GM03348 (cell line): ENCODE measurements around the gene ITPR3.
A peak's percentile ranks its signal among the peaks of the same experiment; 100 is the strongest.
"Not testable (repeated sequence)": the region's sequence is repeated elsewhere in the genome, so short reads cannot be mapped to it uniquely, and the experiment has no call there.

Experiments used
- DNase-seq: peaks from one replicate; pipeline ENCODE4 v3.0.0; 2012; ENCODE audit warnings: low spot score

The ITPR3 gene

DNA sequence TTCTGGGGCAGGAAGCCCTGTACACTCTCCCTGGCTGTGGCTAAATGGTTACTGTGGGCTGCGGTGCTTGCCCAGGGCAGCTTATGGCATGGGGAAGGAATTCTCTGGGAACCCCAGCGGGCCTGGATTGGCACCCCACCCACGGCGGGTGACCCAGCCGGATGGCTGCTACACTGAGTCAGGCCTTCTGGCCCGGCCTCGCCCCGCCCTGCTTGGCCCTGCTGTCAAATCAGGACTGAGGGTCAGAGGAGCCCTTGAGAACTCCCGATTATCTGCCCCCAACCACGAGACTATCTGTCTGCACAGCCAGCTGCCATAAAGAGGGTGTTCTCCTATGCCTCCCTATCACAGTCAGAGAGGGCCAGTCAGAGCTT is 7.3 kb upstream of the ITPR3 start:
- DNase-seq = peak; percentile 95

DNA sequence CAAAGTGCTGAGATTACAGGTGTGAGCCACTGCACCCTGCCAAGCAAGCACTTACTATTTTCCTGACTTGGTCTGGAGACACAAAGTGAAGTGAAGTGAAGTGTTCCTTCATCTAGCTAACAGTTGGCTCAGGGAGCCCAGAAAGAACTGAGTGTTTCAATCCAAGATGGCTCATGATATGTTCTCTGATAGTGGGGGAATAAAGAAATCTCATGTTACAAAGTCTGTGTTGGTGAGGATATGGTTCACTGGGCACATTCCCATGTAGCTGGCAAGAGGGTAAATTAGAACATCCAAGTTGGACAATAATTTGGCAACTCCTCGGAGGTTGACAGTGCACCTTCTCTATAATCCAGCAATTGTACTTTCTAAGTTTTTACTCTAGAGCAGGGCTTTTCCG is 5.0 kb upstream of the ITPR3 start:
- DNase-seq = no peak

DNA sequence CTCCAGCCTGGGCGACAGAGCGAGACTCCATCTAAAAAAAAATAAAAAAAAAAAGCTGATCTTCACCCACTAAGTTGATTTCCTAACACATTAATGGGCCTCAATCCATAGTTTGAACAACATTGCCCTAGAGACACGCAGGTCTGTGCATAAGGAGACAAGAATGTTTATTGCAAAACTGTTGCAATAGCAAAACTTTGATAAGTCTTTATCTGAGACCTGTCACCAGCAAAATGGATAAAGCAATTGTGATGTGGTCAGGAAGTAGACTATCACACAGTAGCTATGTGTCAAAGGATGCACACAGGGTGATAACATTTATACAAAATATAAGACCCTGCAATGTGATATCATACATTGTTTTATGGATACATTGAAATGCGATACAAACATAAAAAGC is 4.2 kb upstream of the ITPR3 start:
- DNase-seq = no peak

DNA sequence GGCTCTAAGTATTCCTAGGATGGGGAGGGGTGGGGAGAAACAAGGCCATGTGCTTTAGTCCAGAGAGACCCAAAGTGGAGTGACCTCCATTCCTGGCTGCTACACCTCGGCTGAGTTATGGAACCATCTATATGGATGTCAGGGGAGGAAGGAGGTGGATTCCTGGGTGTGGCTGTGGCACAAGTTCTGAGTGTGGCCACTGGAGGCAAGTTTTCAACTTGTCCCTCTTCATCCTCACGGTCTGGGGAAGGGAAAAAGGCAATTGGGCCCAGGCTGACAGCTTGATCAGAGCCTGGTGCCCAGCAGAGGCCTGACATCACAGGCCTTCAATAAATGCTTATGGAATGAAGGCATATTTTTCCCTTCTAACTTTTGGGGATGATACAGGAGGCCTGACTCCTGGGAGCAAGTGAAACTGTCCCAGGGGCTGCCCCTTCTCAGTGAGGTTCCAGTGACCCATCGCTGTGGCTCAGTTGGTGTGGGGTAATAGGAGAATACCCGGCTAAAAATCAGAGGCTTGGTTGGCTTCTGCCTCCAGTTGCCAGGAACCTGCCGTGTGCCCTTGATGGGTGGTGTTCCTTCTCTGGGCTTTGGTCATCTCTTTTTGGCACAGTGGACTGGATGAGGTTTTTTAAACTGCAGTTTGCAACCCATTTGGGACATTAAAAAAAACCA is 1.8 kb upstream of the ITPR3 start:
- no peak for DNase-seq

DNA sequence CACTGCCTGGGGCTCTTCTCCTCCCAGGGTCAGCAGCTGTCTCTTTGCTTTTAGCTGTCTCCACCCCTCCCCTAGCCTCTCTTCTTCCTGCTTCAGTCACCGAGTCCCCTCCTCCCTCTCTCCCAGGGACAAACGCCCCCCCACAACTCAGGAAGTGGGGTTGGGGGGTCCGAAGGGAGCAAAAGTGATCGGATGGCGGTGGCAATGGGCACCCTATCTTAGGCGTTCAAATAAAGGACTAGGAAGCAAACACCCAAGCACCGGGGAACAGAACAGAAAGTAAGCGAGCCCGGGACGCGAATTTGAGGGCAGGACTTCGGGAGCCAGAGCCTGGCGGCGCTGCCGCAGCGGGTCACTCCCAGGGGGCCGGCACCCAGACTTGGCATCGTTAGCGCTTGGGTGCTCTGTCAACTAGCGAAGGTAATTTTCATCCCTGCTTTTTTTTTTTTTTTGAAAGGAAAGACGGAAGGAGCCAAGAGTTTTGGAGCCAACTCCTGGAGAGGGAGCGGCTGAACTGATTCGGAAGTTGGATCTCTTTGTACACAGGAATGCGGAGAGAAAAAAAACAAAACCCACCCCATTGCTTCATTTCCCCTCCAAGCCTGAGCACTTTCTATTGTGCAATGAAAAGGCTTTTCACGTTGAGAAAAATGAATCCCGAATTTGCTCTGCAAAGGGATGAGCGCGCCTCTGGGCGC is 815 bp upstream of the ITPR3 start:
- peak; percentile 73 for DNase-seq

DNA sequence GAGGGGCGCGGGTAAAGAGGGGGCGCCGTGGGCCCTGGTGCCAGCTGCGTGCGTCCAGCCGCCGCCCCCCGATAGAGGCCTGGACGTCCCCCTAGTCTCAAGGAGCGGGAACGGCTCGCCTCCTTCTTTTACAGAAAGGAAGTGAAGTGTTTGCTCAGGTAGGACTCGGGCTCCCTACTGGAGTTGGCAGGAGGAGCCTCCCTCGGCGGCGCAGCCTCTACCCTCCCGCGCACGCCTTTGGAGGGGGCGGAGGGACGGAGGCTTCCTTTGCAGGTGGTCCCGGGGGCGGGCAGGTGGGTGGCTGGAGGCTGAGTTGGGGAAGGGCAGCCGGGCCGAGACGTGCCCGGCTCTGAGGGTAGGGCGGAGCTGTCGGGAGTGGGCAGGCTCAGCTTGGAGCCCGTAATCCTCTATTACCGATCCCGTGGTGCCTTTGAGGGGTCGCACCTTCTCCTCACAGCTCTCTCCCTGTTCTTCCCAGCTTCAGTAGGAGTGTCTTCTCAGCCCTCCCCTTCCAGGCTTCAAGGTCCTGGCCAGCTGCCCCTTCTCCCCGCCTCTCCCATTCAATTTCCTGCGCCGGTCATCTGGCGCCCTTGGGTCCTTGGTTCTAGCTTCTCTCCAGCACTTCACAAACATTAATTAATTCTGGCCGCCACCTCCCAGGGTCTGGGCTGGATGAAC is 728 bp downstream of the ITPR3 start:
- peak; percentile 73 for DNase-seq

DNA sequence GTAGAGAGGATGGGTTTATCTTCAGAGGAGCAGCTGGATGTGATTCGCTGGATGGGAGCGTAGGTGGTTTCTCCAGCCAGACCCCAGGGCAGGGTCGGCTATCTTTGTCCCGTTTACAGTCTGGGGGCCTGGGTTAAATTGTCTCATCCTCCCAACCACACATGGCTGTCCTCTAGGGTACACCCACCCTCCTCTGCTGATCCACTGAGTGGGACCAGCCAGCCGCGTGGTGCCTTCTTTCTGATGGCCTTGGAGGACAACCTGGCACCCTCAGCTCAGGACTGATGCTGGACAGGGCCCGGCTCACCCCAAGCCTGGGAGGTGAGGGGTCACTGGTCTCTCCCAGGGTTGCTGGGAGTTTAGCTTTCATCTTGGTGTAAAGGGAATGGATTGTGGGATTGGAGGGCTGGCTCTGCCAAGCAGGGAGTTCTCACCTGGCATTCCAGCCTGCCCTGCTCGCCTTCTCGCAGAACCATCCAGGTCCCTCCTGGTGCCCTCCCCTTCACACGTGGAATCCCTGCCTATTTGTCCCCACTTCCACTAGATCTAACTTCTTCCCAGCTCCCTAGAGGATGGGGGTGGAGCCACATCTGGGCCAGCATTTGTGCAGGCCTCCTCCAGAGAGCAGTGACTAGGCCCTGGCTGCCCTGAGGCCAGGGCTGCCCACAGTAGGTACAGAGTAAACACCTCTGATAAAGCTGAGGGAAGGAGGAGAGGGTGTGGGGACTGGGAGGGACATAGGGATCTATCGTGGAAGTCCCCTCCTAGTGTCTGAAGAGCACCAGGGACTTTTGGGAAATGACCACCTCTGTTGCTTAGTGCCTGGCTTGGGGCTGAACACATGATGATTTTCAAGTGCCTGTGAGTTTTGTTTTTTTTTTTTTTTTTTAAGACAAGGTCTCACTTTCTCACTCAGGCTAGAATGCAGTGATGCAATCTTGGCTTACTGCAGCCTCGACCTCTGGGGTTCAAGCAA is 1.6 kb downstream of the ITPR3 start:
- DNase-seq = peak; percentile 67

DNA sequence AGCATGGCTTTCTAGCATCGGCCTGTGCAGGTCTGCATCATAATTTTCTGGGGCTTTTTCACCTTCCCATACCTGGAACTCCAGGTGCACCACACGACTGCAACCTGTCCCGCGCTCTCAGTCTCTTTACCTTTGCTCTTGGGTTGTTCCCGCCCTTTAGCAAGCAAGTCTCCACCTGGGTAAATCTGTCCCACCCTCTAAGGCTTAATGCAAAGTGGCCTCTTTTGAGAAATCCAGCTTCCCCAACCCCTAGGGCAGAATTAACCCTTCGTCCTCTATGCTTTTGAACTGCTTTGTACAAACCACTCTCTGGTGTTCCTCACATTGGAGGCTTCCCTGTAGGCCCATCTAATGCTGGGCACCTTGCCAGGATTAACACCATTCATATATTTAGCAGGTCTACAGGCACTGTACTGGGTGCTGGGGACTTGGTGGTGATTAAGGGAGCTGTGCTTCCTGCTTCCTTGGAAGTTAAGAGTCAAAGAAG is 2.8 kb downstream of the ITPR3 start:
- no peak for DNase-seq

DNA sequence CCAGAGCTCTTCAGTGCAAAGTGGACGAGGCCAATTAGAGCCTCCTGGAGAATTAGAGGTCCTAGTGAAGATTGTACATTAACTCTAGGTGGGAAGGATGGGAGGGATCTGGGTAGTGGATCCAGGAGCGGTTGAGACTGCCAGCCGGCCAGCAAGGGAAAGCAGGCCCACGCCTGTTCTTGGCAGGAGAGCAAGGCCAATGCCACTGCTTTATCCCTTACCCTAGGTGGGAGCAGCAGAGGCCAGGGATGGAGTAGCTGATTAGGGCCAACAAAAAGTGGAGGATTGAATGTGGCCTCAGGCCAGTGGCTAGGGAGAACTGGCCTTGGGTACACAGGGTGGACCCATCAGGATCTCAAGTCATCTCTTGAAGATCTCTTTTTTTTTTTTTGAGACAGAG is 3.7 kb downstream of the ITPR3 start:
- no peak for DNase-seq

DNA sequence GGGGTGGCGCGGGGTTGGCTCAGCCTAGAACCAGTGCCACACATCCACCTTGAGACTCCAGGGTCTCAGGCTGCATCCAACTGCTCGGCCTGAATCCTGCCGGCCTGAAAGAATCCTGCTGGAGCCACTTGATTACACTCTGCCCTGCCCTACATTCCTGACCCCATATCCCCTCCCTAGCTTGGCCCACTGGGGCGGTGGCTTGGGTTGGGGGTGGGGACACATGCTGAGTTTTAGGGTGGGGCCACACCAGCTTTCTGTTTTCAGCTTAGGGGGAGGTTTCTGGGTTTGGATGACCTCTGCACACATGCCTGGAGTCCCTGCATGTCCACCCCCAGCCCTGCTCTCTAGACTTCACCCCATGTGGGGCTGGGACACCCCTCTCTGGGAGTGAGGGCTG is 6.8 kb downstream of the ITPR3 start:
- no peak for DNase-seq

DNA sequence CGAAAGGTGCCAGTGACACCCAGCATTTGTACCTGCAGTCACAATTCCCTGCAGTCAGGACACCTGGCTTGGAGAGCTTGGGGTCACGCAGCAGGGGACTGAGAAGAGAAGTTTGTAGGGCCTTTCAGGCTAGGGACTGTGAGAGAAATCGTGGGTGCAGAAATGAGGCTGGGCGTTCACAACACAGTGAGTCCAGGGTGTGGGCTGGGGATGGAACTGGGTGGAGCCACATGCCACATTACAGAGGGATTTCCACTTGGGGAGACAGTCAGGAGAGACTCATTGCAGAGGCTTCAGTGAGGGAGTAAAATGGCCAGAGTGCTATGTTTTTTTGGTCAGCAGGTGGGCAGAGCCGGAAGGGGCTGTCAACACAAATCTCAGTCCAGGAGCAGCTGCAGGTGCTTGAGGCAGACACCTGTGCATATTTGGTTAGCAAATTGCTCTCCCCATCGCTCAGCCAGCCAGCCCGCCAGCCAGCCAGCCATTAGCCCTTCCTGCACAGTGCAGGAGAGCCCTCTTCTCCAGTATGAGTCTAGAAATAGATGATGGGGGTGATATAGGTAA is 7.4 kb downstream of the ITPR3 start:
- DNase-seq = no peak

DNA sequence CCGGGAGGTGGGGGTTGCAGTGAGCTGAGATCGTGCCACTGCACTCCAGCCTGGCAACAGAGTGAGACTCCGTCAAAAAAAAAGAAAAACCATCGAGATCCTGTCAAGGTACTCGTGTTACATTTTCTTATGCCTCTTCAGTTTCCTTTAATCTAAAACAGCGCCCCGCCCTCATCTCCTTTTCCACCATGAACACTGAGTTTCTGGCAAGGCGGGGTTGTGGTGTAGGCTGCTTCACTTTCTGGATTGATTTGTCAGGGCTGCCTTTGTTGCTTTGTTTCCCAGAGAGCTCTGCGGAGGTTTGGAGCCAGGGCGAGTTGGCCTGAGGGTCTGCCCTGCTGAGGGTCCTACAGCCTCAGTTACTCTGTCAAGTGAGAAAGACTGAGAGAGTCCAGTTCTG is 8.9 kb downstream of the ITPR3 start:
- DNase-seq = no peak

DNA sequence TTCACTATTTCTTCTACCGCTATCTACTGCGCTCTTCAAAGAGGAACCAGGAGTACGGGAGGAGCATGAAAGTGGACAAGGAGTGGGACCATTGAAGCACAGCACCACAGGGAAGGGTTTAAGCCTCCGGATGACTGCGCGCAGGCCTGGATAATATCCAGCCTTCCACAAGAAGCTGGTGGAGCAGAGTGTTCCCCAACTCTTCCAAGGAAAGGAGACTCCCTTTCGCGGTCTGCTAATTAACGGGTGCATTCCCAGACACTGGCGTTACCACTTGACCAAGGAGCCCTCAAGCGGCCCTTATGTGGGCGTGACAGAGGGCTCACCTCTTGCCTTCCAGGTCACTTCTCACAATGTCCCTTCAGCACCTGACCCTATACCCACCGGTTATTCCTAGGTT is 10.4 kb downstream of the ITPR3 start:
- DNase-seq = not testable (repeated sequence)

DNA sequence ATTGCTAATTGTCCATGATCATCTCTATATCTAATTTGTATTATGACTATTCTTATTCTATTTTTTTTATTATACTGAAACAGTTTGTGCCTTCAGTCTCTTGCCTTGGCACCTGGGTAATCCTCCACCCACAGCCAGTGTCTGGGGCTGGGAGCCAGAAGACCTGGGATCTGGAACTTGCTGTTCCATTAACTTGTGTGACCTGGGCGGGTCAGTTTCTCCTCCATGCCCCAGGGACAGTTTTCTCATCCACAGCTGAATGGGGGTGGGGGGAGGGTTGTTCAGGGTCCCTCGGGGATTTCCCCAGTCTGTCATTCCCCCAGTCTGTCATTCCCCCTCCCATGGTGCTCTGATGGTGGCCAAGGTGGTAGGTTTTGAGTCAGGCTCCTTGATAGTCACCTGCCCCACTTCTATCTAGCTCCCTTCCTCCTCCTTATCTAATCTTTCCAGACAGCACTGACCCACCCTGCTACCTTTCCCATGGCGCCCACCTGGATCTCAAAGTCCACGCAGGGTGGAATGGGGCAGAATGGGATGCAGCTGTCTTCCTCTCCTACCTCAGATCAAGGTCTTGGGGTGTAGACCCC is 10.9 kb downstream of the ITPR3 start:
- no peak for DNase-seq

DNA sequence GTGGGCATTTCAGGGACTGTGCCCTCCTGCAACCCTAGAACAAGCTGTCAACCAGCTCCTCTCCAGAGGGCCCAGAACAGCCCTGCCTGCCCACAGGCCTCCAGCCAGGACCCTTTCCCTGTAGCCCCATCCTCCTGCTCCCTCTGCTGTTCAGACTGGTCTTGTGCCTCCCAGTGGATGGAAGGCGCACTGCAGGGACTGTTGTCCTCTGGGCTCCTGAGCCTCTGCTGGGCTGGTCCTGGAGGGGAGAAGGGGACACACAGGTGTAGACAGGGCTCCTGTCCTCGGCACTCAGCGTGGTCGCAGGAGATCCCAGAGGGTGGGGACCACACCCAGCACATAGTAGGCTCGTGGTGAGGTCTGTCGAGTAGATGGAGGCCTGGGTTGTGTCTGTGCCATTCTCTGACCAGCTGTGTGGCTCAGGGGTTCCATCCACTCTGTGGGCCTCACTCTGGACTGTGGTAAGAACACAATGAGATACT is 11.5 kb downstream of the ITPR3 start:
- peak; percentile 59 for DNase-seq

DNA sequence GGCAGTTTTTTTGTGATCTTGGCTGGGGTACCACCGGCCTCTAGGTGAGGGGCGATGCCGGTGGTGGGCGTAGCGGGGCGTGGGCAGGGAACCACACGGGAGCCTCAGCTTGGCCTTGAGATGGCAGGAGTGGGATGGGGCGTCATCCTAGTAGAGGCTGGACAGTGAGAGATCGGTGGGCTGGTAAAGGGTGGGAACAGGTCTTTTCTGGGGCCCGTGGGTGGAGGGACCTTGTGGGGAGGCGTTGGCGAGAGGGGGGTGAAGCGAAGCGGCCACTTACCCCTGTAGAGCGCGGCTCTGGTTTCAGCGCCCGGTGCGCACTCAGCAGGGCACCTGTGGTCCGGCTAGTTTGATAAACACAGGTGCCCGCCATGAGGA is 12.0 kb downstream of the ITPR3 start:
- DNase-seq = no peak

DNA sequence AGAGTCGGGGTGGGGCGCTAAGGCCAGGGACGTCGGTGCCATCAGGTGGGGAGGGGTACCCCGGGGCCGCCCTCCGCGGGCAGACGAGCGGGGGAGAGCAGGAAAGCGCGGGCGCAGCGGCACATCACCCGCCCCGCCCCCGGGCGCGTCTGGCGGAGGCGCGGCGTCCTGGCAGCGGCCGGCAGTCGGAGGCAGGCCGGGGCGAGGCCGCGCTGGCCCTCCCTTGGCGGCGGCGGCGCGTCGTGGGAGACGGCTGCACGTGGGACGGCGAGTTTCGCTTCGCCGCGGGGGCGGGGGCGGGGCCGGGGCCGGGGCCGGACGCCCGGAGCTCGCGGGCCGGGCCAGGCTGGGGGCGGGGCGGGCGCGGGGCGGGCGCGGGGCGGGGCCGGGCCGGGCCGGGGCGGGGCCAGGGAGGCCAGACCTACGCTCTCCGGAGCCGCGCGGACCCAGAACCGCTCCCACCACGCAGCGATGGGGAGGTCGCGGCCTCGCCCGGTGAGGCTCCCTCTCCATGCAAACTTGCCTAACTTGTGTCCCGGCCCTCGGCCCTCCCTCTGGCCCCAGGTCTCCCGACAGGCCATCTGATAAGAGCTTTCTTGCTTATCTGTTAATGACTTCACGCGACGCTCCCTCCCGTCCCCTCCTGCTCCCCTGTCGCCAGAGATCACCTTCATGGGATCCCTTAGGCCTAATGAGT is 12.5 kb downstream of the ITPR3 start:
- DNase-seq = peak; percentile 95

DNA sequence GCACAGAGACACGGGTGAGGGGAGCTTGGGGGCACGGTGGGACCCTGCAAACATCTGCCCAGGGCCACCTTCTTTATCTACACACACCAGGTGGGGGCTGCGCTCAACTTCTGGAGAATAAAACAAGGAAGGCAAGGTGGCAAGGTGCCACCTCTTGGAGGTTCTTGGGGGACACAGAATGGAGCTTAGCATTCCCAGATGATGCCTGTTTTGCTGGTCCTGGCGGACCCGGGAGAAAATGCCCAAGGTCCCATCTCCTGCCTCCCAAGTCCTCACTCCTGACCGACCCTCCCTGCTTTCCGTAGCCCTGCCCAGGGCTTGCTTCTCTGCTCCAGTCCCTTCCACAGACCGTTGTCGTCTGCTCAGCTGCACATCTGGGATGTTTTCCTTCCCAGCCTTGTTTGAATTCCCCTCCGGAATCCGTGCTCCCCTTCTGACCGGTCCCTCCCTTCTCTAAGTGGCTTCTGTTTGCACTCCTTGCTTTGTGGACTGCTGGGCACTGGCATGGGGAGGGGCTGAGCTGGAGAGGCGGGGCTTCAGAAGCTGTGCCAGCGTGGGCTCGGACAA is 13.1 kb downstream of the ITPR3 start:
- DNase-seq = no peak

DNA sequence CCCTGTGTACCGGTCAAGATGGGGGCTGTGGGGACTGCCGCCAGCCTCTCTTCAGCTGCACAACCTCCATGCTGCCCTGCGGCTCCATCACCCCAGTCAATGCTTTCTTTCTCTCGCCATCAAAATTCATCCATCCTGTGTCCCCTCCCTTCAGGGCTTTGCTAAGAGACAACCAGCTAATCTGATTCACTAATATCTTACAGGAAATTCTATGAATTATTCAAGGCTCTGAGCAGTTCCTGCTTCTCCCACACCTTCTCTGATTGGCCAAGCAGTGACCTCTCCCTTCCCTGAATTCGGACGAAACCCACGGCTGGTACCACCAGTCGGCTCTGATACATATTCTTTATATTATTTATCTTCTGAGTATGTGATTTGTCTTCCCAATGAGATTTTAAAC is 13.8 kb downstream of the ITPR3 start:
- DNase-seq = no peak

DNA sequence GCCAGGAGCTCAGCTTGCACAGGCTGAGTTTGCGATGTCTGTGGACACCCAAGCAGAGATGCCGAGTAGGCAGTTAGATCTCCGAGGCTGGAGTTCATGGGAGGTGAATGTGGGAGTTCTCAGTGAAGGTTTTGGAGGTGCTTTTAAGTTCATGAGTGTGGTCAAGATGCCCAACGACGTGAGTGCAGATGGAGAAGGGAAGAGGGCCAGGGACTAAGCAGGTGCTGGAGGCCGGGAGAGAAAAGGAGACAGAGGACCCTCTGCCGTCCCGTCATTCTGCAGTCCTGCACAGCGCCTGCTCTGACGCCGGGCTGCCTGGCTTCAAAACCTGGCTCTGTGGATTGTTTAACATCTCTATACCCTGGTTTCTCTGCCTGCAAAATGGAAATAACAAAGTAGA is 15.5 kb downstream of the ITPR3 start:
- no peak for DNase-seq
